Skeletal muscle tissue (tissue), 4 donors: ENCODE measurements around the gene CYP2R1. TPM values are rescaled to one million over a fixed set of nuclear protein-coding genes. Genes with fewer than 3 reads are reported as not detected.
"Not testable (repeated sequence)": the region's sequence is repeated elsewhere in the genome, so short reads cannot be mapped to it uniquely, and the experiment has no call there.

Source experiments
- H3K27ac ChIP-seq: one replicate; pipeline ENCODE4 v1.7.0; 2013; ENCODE audit warnings: mild to moderate bottlenecking, low read depth, low read length, inconsistent platforms
- H3K27me3 ChIP-seq, 3 donors: one replicate each; pipeline ENCODE4 v1.7.0; 2013; ENCODE audit warnings: low read length in 3 of 3; ENCODE audit not compliant: control insufficient read depth in 3 of 3, insufficient read depth in 3 of 3
- H3K36me3 ChIP-seq, 3 donors: one replicate each; pipeline ENCODE4 v1.7.0; 2013; ENCODE audit warnings: low read length in 3 of 3; ENCODE audit not compliant: control insufficient read depth in 3 of 3, insufficient read depth in 3 of 3
- H3K4me1 ChIP-seq, 3 donors: one replicate each; pipeline ENCODE4 v1.7.0; 2013; ENCODE audit warnings: low read length in 3 of 3, mild to moderate bottlenecking in 3 of 3; ENCODE audit not compliant: control insufficient read depth in 3 of 3, insufficient read depth in 3 of 3
- H3K4me3 ChIP-seq, 3 donors: one replicate each; pipeline ENCODE4 v1.7.0; 2013; ENCODE audit warnings: low read length in 3 of 3
- H3K9ac ChIP-seq, 3 donors: one replicate each; pipeline ENCODE4 v1.7.0; 2013; ENCODE audit warnings: low read length in 3 of 3, mild to moderate bottlenecking in 3 of 3, moderate library complexity in 2 of 3, low read depth in 1 of 3
- H3K9me3 ChIP-seq, 3 donors: one replicate each; pipeline ENCODE4 v1.7.0; 2013; ENCODE audit warnings: low read length in 3 of 3; ENCODE audit not compliant: control insufficient read depth in 3 of 3
- total RNA-seq: library from RNA; depleted of rRNA; stranded (reverse); fragments of >200 nt; gene quantifications from one replicate; pipeline ENCODE4 v1.2.3, GENCODE V29; 2014
- donor health status: Osteomylitis.

CYP2R1 gene
- total RNA-seq, 1 donor from 2014 or later, result 9.9 TPM

- no peak overlapping the region for H3K9ac ChIP-seq
- no peaks in the 10 kb centered on the region for H3K9me3 ChIP-seq
- H3K27me3 ChIP-seq, result no peaks in the 10 kb centered on the region
- peaks cover 5 to 9% (median 7%) of the 10 kb centered on the region in 3 donors for H3K4me1 ChIP-seq
- no peak overlapping the region for H3K27ac ChIP-seq
- no peaks in the 10 kb centered on the region for H3K36me3 ChIP-seq
- H3K4me3 ChIP-seq, result no peak overlapping the region
These were observed 2.9 kb upstream of the CYP2R1 start for GRCh38 chr11:14894657-14895598.

GRCh38 chr11:14892577-14892976 lies 546 bp upstream of the CYP2R1 start:
- no peaks in the 10 kb centered on the region for H3K9me3 ChIP-seq
- H3K36me3 ChIP-seq, result no peaks in the 10 kb centered on the region
- H3K27ac ChIP-seq, result no peak overlapping the region
- H3K27me3 ChIP-seq, result no peaks in the 10 kb centered on the region
- peaks cover 5 to 9% (median 7%) of the 10 kb centered on the region in 3 donors for H3K4me1 ChIP-seq
- H3K9ac ChIP-seq, result peak overlapping the region; percentile 24 to 81 (median 81)
- peak overlapping the region; percentile 82 to 88 (median 85) for H3K4me3 ChIP-seq

- Histone ChIP-seq H3K9me3 (no peaks in the 10 kb centered on the region), H3K36me3 (no peaks in the 10 kb centered on the region), H3K27ac (peak overlapping the region; percentile 62), H3K9ac (peak overlapping the region; percentile 37 to 81 (median 81)), H3K27me3 (no peaks in the 10 kb centered on the region), H3K4me1 (peaks cover 5 to 9% (median 7%) of the 10 kb centered on the region in 3 donors), H3K4me3 (peak overlapping the region; percentile 82 to 88 (median 85))
These were observed 642 bp downstream of the CYP2R1 start for GRCh38 chr11:14891143-14892035.

- no peak overlapping the region for H3K9ac ChIP-seq
- no peak overlapping the region for H3K27ac ChIP-seq
- no peak overlapping the region for H3K4me3 ChIP-seq
- H3K9me3 ChIP-seq, result no peaks in the 10 kb centered on the region
- H3K4me1 ChIP-seq, result peaks cover 5 to 8% (median 7%) of the 10 kb centered on the region in 3 donors
- no peaks in the 10 kb centered on the region for H3K27me3 ChIP-seq
- no peaks in the 10 kb centered on the region for H3K36me3 ChIP-seq
These were observed 5.5 kb downstream of the CYP2R1 start for GRCh38 chr11:14886513-14886912.

- Histone ChIP-seq H3K9ac (no peak overlapping the region), H3K27me3 (no peaks in the 10 kb centered on the region), H3K4me1 (no peaks in the 10 kb centered on the region), H3K4me3 (no peak overlapping the region), H3K9me3 (no peaks in the 10 kb centered on the region), H3K36me3 (no peaks in the 10 kb centered on the region), H3K27ac (no peak overlapping the region)
These were observed 7.3 kb downstream of the CYP2R1 start for GRCh38 chr11:14884667-14885273.

- not testable (repeated sequence) for H3K9me3 ChIP-seq, H3K27me3 ChIP-seq, H3K4me3 ChIP-seq, H3K9ac ChIP-seq, H3K27ac ChIP-seq, H3K4me1 ChIP-seq, H3K36me3 ChIP-seq
These were observed 8.3 kb downstream of the CYP2R1 start for GRCh38 chr11:14883683-14884082.

- peaks cover 2 to 10% (median 4%) of the 10 kb centered on the region in 3 donors for H3K36me3 ChIP-seq
- no peak overlapping the region for H3K27ac ChIP-seq
- H3K9me3 ChIP-seq, result no peaks in the 10 kb centered on the region
- H3K9ac ChIP-seq, result no peak overlapping the region
- H3K4me1 ChIP-seq, result no peaks in the 10 kb centered on the region
- H3K27me3 ChIP-seq, result no peaks in the 10 kb centered on the region
- no peak overlapping the region for H3K4me3 ChIP-seq
These were observed 9.8 kb downstream of the CYP2R1 start for GRCh38 chr11:14882196-14882595.

GRCh38 chr11:14881576-14882193 lies 10.3 kb downstream of the CYP2R1 start:
- H3K36me3 ChIP-seq, result peaks cover 2 to 10% (median 4%) of the 10 kb centered on the region in 3 donors

GRCh38 chr11:14875163-14875562 lies 16.9 kb downstream of the CYP2R1 start:
- Histone ChIP-seq H3K9ac (no peak overlapping the region), H3K36me3 (peaks cover 2 to 10% (median 4%) of the 10 kb centered on the region in 3 donors), H3K27me3 (no peaks in the 10 kb centered on the region), H3K9me3 (no peaks in the 10 kb centered on the region), H3K4me1 (no peaks in the 10 kb centered on the region), H3K27ac (no peak overlapping the region), H3K4me3 (no peak overlapping the region)

More at GRCh38 chr11:14881576-14882193, 10.3 kb downstream of the CYP2R1 start:
- H3K4me1 ChIP-seq, result no peaks in the 10 kb centered on the region
- H3K4me3 ChIP-seq, result no peak overlapping the region
- no peak overlapping the region for H3K9ac ChIP-seq
- no peak overlapping the region for H3K27ac ChIP-seq
- H3K27me3 ChIP-seq, result no peaks in the 10 kb centered on the region
- H3K9me3 ChIP-seq, result no peaks in the 10 kb centered on the region
